IPS-NIHi11 (cell line): ENCODE data around the gene ZC3H18.

Experiments
- DNase-seq: peaks from one replicate; pipeline ENCODE4 v3.0.0; 2012; ENCODE audit warnings: mixed read lengths, low spot score

Gene ZC3H18

GRCh38 chr16:88584676-88585075 lies 14.5 kb downstream of the ZC3H18 start:
- no peak for DNase-seq

DNA sequence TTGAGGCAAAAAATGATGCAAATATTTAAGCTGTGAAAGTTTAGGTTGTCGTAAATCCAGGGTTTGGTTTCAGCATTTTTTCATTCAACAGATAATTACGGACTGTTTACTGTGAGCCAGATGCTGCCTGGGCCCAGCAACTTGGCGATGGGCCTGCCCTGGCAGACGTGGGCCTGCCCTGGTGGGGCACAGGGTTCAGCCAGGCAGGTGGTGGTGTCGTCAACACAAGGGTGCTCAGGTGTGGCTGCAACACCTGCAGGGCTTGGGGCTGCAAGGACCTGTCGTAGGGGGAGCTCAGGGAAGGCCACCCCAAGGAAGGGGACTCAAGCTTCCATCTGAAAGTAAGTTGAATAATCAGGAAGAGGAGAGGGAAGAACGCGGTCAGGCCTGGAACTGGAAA lies 15.1 kb downstream of the ZC3H18 start:
- no peak for DNase-seq

- no peak for DNase-seq
Measured at GRCh38 chr16:88585927-88586581, 15.9 kb downstream of the ZC3H18 start.

DNA sequence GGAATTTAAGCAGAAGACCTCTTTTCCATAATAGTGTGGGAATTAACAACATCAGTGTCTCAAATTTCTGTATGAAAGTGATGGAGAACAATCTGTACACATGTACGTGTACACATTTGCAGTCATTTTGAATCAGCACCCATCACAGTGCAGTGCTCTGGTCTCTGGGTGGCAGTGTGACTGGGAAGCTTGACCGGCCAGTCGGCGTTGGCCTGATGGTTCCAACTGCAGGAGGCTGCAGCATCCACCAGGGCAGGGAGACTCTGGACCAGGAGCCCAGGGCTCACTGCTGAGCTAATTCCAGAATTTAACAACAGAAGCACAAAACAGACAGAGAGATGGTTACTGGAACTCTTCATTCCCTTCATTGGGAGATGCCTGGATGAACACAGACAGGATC lies 17.9 kb downstream of the ZC3H18 start:
- DNase-seq: no peak

GRCh38 chr16:88588754-88589153 lies 18.6 kb downstream of the ZC3H18 start:
- no peak for DNase-seq

DNA sequence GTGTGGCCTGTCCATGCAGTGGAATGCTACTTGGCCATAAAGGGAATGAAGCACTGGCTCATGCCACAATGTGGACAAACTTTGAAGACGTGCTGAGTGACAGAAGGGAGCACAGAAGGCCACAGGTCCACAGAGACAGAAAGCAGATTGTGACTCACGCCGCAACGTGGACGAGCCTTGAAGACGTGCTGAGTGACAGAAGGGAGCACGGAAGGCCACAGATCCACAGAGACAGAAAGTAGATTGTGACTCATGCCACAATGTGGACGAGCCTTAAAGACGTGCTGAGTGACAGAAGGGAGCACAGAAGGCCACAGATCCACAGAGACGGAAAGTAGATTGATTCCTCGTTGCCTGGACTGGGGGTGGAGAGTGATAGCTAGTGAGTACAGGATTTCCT lies 19.2 kb downstream of the ZC3H18 start:
- DNase-seq: no peak

DNA sequence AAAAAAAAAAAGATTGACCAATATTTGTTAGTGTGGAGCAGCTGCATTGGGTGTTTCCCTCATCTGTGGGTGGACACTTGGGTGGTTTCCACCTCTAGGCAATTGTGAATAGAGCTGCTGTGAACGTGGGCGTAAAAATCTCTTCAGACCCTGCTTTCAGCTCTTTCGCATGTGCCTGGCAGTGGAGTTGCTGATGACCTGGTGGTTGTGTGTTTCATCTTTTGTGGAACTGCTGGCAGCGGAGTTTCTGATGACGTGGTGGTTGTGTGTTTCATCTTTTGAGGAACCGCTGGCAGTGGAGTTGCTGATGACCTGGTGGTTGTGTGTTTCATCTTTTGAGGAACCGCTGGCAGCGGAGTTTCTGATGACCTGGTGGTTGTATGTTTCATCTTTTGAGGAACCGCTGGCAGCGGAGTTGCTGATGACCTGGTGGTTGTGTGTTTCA lies 21.4 kb downstream of the ZC3H18 start:
- no peak for DNase-seq

GRCh38 chr16:88593061-88593460 lies 22.9 kb downstream of the ZC3H18 start:
- DNase-seq: no peak

DNA sequence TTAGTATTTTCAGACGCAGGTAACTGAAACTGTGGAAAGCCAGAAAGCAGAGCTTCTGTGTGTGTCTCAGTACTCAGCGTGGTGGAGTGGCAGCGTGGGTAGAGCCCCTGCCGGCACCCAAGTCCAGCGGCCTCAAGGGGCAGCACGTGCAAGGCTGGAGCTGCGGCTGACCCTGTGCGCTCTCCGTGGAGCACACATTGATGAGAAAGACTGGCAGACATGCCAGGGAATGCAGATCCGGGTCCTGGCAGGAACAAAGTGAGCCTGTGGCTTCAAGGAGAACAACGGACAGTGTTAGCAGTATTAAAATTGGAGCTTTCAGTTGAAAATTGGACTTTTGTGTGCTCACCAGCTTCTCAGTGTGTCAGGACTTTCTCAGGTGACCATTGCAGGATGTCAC lies 23.3 kb downstream of the ZC3H18 start:
- no peak for DNase-seq

DNA sequence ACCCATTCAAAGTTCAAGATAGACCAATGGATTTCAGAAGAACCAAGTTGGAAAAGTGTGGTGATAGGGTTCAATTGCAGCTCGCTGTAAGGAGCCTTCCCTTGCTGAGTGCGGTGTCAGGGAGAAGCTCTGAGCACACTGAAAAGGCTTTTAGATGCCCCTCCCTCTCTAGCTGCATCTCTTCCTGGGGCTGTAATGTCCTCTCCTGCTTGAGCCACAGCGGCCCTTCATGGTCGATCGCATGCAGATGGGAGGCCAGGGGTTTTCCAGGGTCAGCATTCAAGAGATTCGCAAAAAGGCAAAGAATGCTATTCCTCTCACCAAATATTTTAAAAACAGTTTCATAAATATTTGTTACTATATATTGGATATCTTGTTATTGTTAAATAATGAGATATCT lies 23.7 kb downstream of the ZC3H18 start:
- no peak for DNase-seq

DNA sequence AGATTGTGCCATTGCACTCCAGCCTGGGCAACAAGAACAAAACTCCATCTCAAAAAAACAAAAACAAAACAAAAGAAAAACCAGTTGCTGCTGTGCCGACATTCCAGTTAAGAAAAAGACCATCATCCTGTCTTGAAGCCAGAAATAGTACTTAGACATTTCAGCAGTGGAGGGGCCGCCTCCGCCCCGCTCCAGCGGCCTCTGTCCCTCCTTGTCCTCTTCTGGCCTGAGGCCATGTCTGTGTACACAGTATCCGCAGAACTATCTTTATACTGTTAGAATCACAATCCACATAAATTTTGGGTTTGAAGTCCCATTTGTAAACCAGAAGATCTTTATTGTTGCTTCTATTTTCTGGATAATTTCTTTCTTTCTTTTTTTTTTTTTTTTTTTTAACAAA lies 24.9 kb downstream of the ZC3H18 start:
- DNase-seq: no peak

DNA sequence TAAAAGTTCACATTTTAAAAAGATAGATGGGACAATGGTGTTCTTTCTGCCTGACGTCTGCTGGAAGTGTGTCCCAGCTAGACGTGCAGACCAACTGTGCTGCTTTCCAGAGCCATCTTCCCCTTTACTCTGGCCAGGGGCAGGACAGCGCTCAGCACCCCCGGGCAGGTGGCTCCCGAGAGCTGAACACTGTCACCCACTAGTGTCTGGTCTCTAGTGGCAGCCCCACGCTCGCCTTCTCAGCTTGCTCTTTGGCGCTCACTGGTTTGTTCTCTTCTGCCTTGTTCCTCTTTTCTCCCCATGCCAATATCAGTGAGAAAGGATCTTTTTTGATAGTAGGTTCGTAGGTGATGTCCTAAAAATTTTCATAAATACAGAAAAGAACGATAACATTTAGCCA lies 25.7 kb downstream of the ZC3H18 start:
- DNase-seq: no peak

DNA sequence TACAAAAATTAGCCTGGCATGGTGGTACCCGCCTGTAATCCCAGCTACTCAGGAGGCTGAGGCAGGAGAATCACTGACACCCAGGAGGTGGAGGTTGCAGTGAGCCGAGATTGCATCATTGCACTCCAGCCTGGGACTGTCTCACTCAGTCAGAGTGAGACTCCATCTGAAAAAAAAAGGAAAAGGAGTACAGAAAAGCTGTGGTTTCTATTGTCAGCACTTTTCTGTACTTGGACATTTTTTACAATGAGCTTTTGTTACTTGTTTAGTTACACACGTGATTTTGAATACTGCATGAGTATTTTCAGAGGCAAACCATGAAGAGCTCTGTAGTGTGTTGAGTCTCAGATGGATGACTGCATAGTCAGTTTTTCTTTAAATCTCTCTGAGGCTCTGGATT lies 26.3 kb downstream of the ZC3H18 start:
- DNase-seq: no peak

DNA sequence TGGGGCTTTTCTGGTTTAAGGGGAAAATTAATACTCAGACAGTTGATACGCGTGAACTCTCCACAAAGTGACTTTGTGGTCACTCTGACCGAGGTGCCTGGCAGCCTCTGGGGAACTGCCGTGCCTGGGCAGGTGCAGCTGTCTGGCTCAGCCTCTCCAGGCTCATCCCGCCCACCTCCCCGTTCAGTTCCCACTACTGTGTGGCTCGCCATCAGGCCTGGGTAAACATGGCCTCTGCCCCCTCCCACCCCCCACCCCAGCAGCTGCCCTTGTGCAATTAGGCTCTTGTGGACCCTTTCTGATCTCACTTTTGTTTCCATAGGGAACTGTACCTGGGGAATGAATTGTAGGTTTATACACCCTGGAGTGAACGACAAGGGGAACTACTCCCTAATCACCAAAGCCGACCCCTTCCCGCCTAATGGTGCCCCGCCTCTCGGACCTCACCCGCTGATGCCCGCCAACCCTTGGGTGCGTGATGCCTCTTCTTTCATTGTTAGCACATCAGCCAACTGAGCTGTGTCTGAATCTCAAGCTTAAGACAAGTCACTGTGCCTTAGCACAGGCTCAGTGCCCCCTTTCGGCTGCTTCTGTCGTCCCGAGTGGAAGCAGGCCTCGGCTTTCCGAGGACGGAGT lies 27.8 kb downstream of the ZC3H18 start:
- DNase-seq: no peak

- DNase-seq: no peak
Measured at GRCh38 chr16:88599092-88599733, 29.0 kb downstream of the ZC3H18 start.

DNA sequence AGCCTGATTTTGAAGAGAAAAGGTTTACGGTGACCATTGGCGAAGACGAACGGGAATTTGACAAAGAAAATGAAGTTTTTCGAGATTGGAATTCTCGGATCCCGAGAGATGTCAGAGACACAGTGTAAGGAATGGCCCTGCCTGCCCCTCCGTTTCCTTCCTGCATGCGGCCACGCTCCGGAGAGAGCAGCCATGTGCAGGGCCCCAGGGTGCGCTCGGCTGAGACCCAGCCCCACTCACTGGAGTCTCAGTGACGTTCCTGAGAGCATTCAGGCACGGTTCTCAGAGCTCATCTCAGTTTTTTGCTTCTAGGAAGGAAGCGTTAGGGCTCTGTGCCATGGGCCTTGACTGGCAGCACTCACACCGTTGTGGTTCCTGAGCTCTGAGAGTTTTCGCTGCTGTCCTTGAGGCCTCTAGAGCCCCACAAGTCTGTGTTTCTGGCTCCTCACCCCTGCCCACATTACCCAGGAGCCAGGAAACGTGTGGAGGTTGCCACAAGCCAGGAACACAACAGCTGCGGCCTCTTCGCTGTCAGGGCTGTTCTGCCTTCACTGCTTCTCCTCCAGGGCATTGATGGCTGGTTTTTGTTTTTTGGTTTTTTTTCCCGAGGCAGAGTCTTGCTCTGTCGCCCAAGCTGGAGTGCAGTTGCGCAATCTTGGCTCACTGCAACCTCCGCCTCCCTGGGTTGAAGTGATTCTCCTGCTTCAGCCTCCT lies 29.8 kb downstream of the ZC3H18 start:
- no peak for DNase-seq

DNA sequence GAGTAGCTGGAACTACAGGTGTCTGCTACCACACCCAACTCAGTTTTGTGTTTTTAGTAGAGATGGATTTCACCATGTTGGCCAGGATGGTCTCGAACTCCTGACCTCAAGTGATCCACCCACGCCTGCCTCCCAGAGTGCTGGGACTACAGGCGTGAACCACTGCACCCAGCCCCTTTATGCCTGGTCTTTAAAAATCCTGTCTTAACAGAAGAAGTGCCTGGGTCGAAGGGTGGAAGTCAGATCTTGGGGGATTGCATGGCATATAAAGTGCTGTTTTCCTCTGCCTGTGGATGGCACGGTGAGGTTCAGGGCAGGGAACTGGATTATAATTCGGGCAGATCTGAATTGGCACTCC lies 30.3 kb downstream of the ZC3H18 start:
- DNase-seq: no peak

DNA sequence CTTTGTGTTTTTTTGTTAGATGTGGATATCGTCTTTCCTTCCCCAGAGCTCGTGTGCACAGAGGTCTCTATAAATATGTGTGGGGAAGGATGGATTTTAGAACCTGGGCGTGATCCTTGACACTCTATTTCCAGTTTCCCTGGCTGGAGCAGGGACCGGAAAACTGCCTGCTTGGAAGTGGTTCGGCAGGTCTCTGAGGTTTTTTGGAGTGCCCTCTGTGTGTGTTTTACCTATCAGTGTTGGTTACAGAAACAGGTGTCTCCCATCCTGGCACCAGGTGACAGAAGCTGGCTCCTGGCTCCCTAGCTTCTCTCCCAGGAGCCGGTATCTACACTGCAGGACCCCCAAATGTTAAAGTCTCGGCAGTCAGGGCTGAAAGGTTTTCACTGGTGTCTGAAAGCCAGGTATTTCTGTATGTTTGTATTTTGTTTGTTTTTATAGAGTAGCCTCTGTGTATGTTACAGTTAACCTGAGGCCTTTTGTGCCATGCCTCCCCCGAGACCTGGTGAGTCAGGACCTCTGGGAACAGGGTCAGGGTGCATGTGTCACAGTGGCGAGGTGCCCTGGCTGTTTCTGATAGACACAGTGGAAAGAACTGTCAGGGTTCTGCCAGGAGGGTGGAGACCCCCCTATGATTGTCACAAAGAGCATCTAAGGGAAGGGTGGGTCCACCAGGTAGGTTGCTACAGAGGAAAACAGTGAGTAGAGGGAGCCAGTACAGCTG lies 31.3 kb downstream of the ZC3H18 start:
- no peak for DNase-seq

GRCh38 chr16:88602091-88602490 lies 31.9 kb downstream of the ZC3H18 start:
- no peak for DNase-seq

GRCh38 chr16:88605186-88606147 lies 35.3 kb downstream of the ZC3H18 start:
- DNase-seq: no peak

DNA sequence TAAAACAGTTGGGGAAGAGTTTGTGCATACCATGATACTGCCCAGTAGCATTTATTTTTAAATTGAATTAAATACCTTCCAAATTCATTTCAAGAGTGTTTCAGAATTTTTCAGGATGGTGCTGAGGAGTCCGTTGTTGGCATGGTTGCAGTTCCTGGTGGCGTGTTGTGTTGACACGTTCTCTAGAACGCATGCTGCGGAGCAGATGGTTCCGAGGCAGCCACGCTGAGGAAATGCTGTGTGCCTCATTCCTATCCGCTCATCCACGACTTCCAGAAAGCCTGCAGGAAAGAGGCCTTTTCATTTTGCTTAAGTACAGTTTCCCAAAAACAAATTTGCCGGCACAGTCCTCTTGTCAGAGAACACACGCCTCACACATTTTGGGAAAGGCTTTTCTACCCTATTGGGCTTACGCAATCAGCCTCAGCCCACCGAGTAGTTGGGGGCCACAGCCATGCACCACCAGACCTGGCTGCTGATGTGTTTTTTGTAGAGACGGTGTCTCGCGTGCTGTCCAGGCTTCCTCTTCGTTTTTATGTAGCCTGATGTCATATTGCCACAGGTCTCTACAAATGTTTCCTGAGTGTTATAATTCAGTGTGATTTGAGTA lies 36.0 kb downstream of the ZC3H18 start:
- no peak for DNase-seq
